DOHH2 (cell line): Measurements from ENCODE around the gene CDKAL1.

ENCODE experiments used
- EZH2phosphoT487 ChIP-seq: fragments of 200-600 bp; sonication (generic); IDR thresholded peaks from 2 replicates; pipeline ENCODE4 v1.6.1; 2017; ENCODE audit warnings: borderline replicate concordance, mild to moderate bottlenecking, antibody characterized with exemption, low read length, moderate library complexity, mixed read lengths
- TF ChIP-seq, protein P1 (sequence below): fragments of 200-600 bp; sonication (generic); IDR thresholded peaks from one replicate; pipeline ENCODE4 v1.5.1; 2014; ENCODE audit warnings: antibody characterized with exemption, mild to moderate bottlenecking, low read depth, low read length; ENCODE audit not compliant: poor library complexity, severe bottlenecking

DNA sequence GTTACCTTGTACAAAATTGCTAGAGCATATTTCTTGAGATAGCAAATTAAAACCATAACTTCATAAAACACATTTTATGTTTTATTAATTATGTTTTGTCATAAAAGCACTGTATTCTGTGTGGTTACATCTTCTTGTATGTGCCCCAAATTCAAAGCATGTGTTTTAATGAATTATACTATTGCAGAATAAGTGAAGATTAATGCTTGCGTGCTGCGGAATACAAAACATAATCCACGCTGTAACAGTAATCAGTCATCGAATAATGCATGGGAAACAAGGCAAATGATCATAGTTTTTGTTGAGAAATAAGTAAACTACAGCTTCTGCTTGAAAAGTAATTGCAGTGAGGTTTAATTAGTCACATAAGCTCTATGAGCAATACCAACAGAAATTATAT, 600.1 kb downstream of the CDKAL1 start:
- TF ChIP-seq, protein P1, sequence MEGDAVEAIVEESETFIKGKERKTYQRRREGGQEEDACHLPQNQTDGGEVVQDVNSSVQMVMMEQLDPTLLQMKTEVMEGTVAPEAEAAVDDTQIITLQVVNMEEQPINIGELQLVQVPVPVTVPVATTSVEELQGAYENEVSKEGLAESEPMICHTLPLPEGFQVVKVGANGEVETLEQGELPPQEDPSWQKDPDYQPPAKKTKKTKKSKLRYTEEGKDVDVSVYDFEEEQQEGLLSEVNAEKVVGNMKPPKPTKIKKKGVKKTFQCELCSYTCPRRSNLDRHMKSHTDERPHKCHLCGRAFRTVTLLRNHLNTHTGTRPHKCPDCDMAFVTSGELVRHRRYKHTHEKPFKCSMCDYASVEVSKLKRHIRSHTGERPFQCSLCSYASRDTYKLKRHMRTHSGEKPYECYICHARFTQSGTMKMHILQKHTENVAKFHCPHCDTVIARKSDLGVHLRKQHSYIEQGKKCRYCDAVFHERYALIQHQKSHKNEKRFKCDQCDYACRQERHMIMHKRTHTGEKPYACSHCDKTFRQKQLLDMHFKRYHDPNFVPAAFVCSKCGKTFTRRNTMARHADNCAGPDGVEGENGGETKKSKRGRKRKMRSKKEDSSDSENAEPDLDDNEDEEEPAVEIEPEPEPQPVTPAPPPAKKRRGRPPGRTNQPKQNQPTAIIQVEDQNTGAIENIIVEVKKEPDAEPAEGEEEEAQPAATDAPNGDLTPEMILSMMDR: no peak
- no peak for TF ChIP-seq EZH2phosphoT487
